Smooth muscle cell (in vitro differentiated cells): ENCODE results near the gene NECTIN1. TPM values are rescaled to one million over a fixed set of nuclear protein-coding genes. Genes with fewer than 3 reads are reported as not detected.

Source experiments
- DNase-seq: peaks from one replicate; lab custom pipeline; 2025; ENCODE audit not compliant: unreplicated experiment; lab: John Stamatoyannopoulos, UW
- H2AFZ ChIP-seq: fragments of 200-600 bp; sonication (generic); 2 replicates; pipeline ENCODE4 v1.6.0; 2016; ENCODE audit warnings: antibody characterized with exemption, low read depth, mild to moderate bottlenecking
- H3F3A ChIP-seq: fragments of 200-600 bp; sonication (generic); 2 replicates; pipeline ENCODE4 v1.6.0; 2017; ENCODE audit warnings: antibody characterized with exemption, low read depth
- H3K27ac ChIP-seq: fragments of 200-600 bp; sonication (generic); 2 replicates; pipeline ENCODE4 v1.5.1; 2016; ENCODE audit warnings: low read depth, mild to moderate bottlenecking
- H3K27me3 ChIP-seq: fragments of 200-600 bp; sonication (generic); 2 replicates; pipeline ENCODE4 v1.6.1; 2016; ENCODE audit warnings: low read depth, mild to moderate bottlenecking
- H3K36me3 ChIP-seq: fragments of 200-600 bp; sonication (generic); 2 replicates; pipeline ENCODE4 v1.5.1; 2016; ENCODE audit warnings: low read depth
- H3K4me1 ChIP-seq: fragments of 200-600 bp; sonication (generic); 2 replicates; pipeline ENCODE4 v1.5.1; 2016; ENCODE audit warnings: low read depth
- H3K4me2 ChIP-seq: fragments of 200-600 bp; sonication (generic); 2 replicates; pipeline ENCODE4 v1.6.0; 2016; ENCODE audit warnings: mild to moderate bottlenecking
- H3K4me3 ChIP-seq: fragments of 200-600 bp; sonication (generic); 2 replicates; pipeline ENCODE4 v1.5.1; 2016; ENCODE audit warnings: mild to moderate bottlenecking
- H3K79me2 ChIP-seq: fragments of 200-600 bp; sonication (generic); 2 replicates; pipeline ENCODE4 v1.6.0; 2016; ENCODE audit warnings: low read depth, mild to moderate bottlenecking
- H3K9ac ChIP-seq: fragments of 200-600 bp; sonication (generic); 2 replicates; pipeline ENCODE4 v1.6.0; 2016; ENCODE audit warnings: low read depth
- H3K9me3 ChIP-seq: fragments of 200-600 bp; sonication (generic); replicated peaks from 2 replicates; pipeline ENCODE4 v1.5.1; 2016; ENCODE audit warnings: low read depth
- H4K20me1 ChIP-seq: fragments of 200-600 bp; sonication (generic); 2 replicates; pipeline ENCODE4 v1.6.0; 2016; ENCODE audit warnings: low read depth
- CTCF ChIP-seq: fragments of 200-600 bp; sonication (generic); IDR thresholded peaks from 2 replicates; pipeline ENCODE4 v1.5.1; 2017; ENCODE audit warnings: borderline replicate concordance, mild to moderate bottlenecking, antibody characterized with exemption; ENCODE audit not compliant: insufficient read depth, poor library complexity, severe bottlenecking
- WGBS: methylation state at CpG from one replicate; pipeline ENCODE4 v1.1.7; 2016; ENCODE audit warnings: low lambda C conversion rate; 5-methylcytosine and 5-hydroxymethylcytosine counted together
- polyA plus RNA-seq: library from polyadenylated mRNA; unstranded; fragments of >200 nt; fragmentation: Nextera tagmentation; extraction: Ambion mirVana; gene quantifications from 2 replicates; pipeline ENCODE4 v1.2.1, GENCODE V29; 2016
- total RNA-seq: library from RNA; depleted of rRNA; stranded (reverse); fragments of >200 nt; gene quantifications from 2 replicates; pipeline ENCODE4 v1.2.3, GENCODE V29; 2014

Gene NECTIN1
- total and polyA plus RNA-seq, 2 experiments from 2014 or later = 4.9 to 10.1 TPM

GRCh38 chr11:119693253-119693815 lies 35.7 kb downstream of the NECTIN1 start:
- no peak overlapping the region for H3K9ac ChIP-seq
- H3K9me3 ChIP-seq = no peaks in the 10 kb centered on the region
- 77% methylated on average over 7 of the region's 7 CpGs for WGBS
- H3K79me2 ChIP-seq = no peaks in the 10 kb centered on the region
- H3K27me3 ChIP-seq = no peaks in the 10 kb centered on the region
- H3F3A ChIP-seq = no peaks in the 10 kb centered on the region
- peaks cover 59% of the 10 kb centered on the region for H4K20me1 ChIP-seq
- H3K36me3 ChIP-seq = no peaks in the 10 kb centered on the region
- H3K4me3 ChIP-seq = no peak overlapping the region
- H3K27ac ChIP-seq = no peak overlapping the region
- no peak overlapping the region for H3K4me2 ChIP-seq
- no peak for TF ChIP-seq CTCF
- peaks cover 25% of the 10 kb centered on the region for H3K4me1 ChIP-seq
- H2AFZ ChIP-seq = no peak overlapping the region
- no peak for DNase-seq

- Histone ChIP-seq H2AFZ (no peak overlapping the region), H3K4me1 (peaks cover 28% of the 10 kb centered on the region), H3K27ac (no peak overlapping the region), H3K27me3 (no peaks in the 10 kb centered on the region), H4K20me1 (peaks cover 52% of the 10 kb centered on the region), H3K4me3 (no peak overlapping the region), H3F3A (no peaks in the 10 kb centered on the region), H3K36me3 (no peaks in the 10 kb centered on the region), H3K4me2 (no peak overlapping the region), H3K9ac (no peak overlapping the region), H3K9me3 (no peaks in the 10 kb centered on the region), H3K79me2 (no peaks in the 10 kb centered on the region)
- WGBS = 87% methylated on average over 2 of the region's 2 CpGs
- no peak for TF ChIP-seq CTCF
- no peak for DNase-seq
Measured at GRCh38 chr11:119692540-119692820, 36.5 kb downstream of the NECTIN1 start.

DNA sequence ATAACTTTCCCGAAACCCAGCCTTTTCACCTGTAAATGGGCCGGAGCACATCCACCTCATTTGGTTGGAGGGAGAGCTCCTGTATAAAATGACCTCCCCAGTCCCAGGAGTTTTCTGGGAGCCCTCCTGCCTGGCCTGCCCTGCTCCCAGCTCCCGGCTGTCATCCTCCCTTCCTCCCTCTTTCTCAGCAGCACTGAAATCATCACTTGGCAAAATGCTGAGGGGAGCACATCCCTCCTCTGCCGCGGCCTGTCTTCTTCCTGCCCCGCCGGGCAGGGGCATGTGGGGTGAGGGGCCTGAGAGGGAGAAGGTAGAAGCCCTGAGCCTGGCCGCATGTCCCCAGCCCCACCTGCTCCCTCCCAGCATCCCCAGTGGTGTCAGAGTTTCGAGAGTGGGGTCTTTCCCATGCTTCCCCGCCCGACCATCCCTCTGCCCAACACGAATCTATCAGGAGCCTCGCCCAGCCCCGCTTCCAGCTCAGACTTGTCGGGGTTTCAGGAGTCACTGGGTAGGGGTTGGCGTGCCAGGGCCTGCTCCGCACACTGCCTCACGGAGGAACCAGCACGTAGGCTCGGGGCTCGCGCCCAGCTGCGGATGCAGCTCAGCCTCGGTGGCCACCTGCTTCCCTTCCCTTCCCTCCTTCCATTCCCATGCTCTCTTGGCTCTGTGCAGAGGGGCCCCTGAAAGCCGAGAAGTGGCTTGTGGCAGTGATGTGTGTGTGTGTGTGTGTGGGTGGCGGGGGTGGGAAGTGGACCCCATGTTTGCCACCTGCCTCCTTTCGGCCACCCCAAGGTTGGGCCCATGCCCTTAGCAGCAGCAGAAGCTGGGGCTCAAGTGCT lies 37.1 kb downstream of the NECTIN1 start:
- Histone ChIP-seq H3K27me3 (no peaks in the 10 kb centered on the region), H3K9me3 (no peaks in the 10 kb centered on the region), H3K4me3 (no peak overlapping the region), H3K9ac (no peak overlapping the region), H3K4me1 (peaks cover 26% of the 10 kb centered on the region), H3K27ac (no peak overlapping the region), H3K36me3 (no peaks in the 10 kb centered on the region), H3F3A (no peaks in the 10 kb centered on the region), H4K20me1 (peaks cover 50% of the 10 kb centered on the region), H3K79me2 (no peaks in the 10 kb centered on the region), H3K4me2 (no peak overlapping the region), H2AFZ (no peak overlapping the region)
- TF ChIP-seq CTCF = no peak
- 89% methylated on average over 25 of the region's 27 CpGs for WGBS
- DNase-seq = no peak
